ENCODE measurements around the gene C1QBP.
"Not testable (repeated sequence)": the region's sequence is repeated elsewhere in the genome, so short reads cannot be mapped to it uniquely, and the experiment has no call there.

C1QBP gene

GRCh38 chr17:5438716-5439445, at the start of gene C1QBP:
C1QBP (minus strand) TSS chr17:5439155; CDS start chr17:5439073, 82 bp downstream.
- in situ Hi-C loops (cut with MboI; ENCODE audit: low sequenced_read_pairs): no loop called here

- in situ Hi-C loops (cut with MboI; ENCODE audit: low sequenced_read_pairs): no loop called here
These were observed 49.8 kb upstream of the C1QBP start for GRCh38 chr17:5488752-5489151.

- in situ Hi-C loops (cut with MboI; ENCODE audit: low sequenced_read_pairs): no loop called here
These were observed 47.5 kb upstream of the C1QBP start, which contains the start of gene MIS12 for GRCh38 chr17:5486206-5487124. MIS12 (plus strand) TSS chr17:5486566; CDS start chr17:5488863, 2,297 bp downstream.

GRCh38 chr17:5485270-5486205, 46.6 kb upstream of the C1QBP start, which contains the start of gene DERL2:
DERL2 (minus strand) TSS chr17:5486178; CDS start chr17:5486161, 17 bp downstream.
- in situ Hi-C loops (cut with MboI; ENCODE audit: low sequenced_read_pairs): no loop called here

- in situ Hi-C loops (cut with MboI; ENCODE audit: low sequenced_read_pairs): no loop called here
These were observed 42.5 kb upstream of the C1QBP start for GRCh38 chr17:5481451-5481850.

- in situ Hi-C loops (cut with MboI; ENCODE audit: low sequenced_read_pairs): no loop called here
These were observed 42.0 kb upstream of the C1QBP start for GRCh38 chr17:5480962-5481361.

- in situ Hi-C loops (cut with MboI; ENCODE audit: low sequenced_read_pairs): no loop called here
These were observed 40.0 kb upstream of the C1QBP start for GRCh38 chr17:5478992-5479391.

- in situ Hi-C loops (cut with MboI; ENCODE audit: low sequenced_read_pairs): no loop called here
These were observed 35.0 kb upstream of the C1QBP start for GRCh38 chr17:5473906-5474305.

- in situ Hi-C loops (cut with MboI; ENCODE audit: low sequenced_read_pairs): no loop called here
These were observed 33.6 kb upstream of the C1QBP start for GRCh38 chr17:5472511-5472910.

GRCh38 chr17:5468075-5468473, 29.1 kb upstream of the C1QBP start:
- in situ Hi-C loops (cut with MboI; ENCODE audit: low sequenced_read_pairs): no loop called here

- in situ Hi-C loops (cut with MboI; ENCODE audit: low sequenced_read_pairs): no loop called here
These were observed 28.5 kb upstream of the C1QBP start for GRCh38 chr17:5467416-5467815.

- in situ Hi-C loops (cut with MboI; ENCODE audit: low sequenced_read_pairs): no loop called here
These were observed 27.3 kb upstream of the C1QBP start for GRCh38 chr17:5466295-5466694.

- in situ Hi-C loops (cut with MboI; ENCODE audit: low sequenced_read_pairs): no loop called here
These were observed 26.0 kb upstream of the C1QBP start for GRCh38 chr17:5464717-5465507.

GRCh38 chr17:5446786-5447185, 7.8 kb upstream of the C1QBP start:
- in situ Hi-C loops (cut with MboI; ENCODE audit: low sequenced_read_pairs): no loop called here

GRCh38 chr17:5444209-5444608, 5.3 kb upstream of the C1QBP start:
- in situ Hi-C loops (cut with MboI; ENCODE audit: low sequenced_read_pairs): no loop called here

- in situ Hi-C loops (cut with MboI; ENCODE audit: low sequenced_read_pairs): no loop called here
These were observed 4.8 kb upstream of the C1QBP start for GRCh38 chr17:5443728-5444127.

GRCh38 chr17:5439446-5439764, 450 bp upstream of the C1QBP start:
- in situ Hi-C loops (cut with MboI; ENCODE audit: low sequenced_read_pairs): no loop called here

GRCh38 chr17:5437721-5438317, 1.1 kb downstream of the C1QBP start:
- in situ Hi-C loops (cut with MboI; ENCODE audit: low sequenced_read_pairs): no loop called here

- in situ Hi-C loops (cut with MboI; ENCODE audit: low sequenced_read_pairs): not testable (repeated sequence)
These were observed 3.1 kb downstream of the C1QBP start for GRCh38 chr17:5435781-5436315.
